ENCODE data around the gene ILDR2. TPM values are rescaled to one million over a fixed set of nuclear protein-coding genes. Genes with fewer than 3 reads are reported as not detected.

Gene ILDR2
- total RNA-seq, 1 donor from 2014 or later = 1.2 TPM

- Mint-ChIP-seq H3K27me3 (ENCODE audit: unreplicated experiment) (peaks cover 1% of the 10 kb centered on the region), H3K27ac (ENCODE audit: unreplicated experiment) (no peak overlapping the region), H3K36me3 (ENCODE audit: low read depth, unreplicated experiment) (no peaks in the 10 kb centered on the region), H3K4me1 (ENCODE audit: unreplicated experiment) (no peaks in the 10 kb centered on the region), H3K9me3 (ENCODE audit: unreplicated experiment) (peaks cover 3% of the 10 kb centered on the region), H3K4me3 (ENCODE audit: unreplicated experiment) (no peak overlapping the region)
- no peak for DNase-seq (ENCODE audit: low spot score)
- no peak for TF ChIP-seq CTCF (IDR thresholded peaks at IDR 0.05; ENCODE audit: unreplicated experiment)
Measured at GRCh38 chr1:166937962-166938361, 37.4 kb downstream of the ILDR2 start.

GRCh38 chr1:166937329-166937728 lies 38.0 kb downstream of the ILDR2 start:
- TF ChIP-seq CTCF (IDR thresholded peaks at IDR 0.05; ENCODE audit: unreplicated experiment) = no peak
- Mint-ChIP-seq H3K27ac (ENCODE audit: unreplicated experiment) (no peak overlapping the region), H3K4me1 (ENCODE audit: unreplicated experiment) (no peaks in the 10 kb centered on the region), H3K9me3 (ENCODE audit: unreplicated experiment) (peaks cover 3% of the 10 kb centered on the region), H3K4me3 (ENCODE audit: unreplicated experiment) (no peak overlapping the region), H3K27me3 (ENCODE audit: unreplicated experiment) (peaks cover 2% of the 10 kb centered on the region), H3K36me3 (ENCODE audit: low read depth, unreplicated experiment) (no peaks in the 10 kb centered on the region)
- DNase-seq (ENCODE audit: low spot score) = no peak

- H3K4me1 Mint-ChIP-seq (ENCODE audit: unreplicated experiment) = no peaks in the 10 kb centered on the region
- no peak for DNase-seq (ENCODE audit: low spot score)
- H3K4me3 Mint-ChIP-seq (ENCODE audit: unreplicated experiment) = no peak overlapping the region
- no peaks in the 10 kb centered on the region for H3K9me3 Mint-ChIP-seq (ENCODE audit: unreplicated experiment)
- peaks cover 6% of the 10 kb centered on the region for H3K27me3 Mint-ChIP-seq (ENCODE audit: unreplicated experiment)
- no peak overlapping the region for H3K27ac Mint-ChIP-seq (ENCODE audit: unreplicated experiment)
- H3K36me3 Mint-ChIP-seq (ENCODE audit: low read depth, unreplicated experiment) = no peaks in the 10 kb centered on the region
- TF ChIP-seq CTCF (IDR thresholded peaks at IDR 0.05; ENCODE audit: unreplicated experiment) = no peak
Measured at GRCh38 chr1:166933633-166934032, 41.7 kb downstream of the ILDR2 start.

GRCh38 chr1:166933140-166933539 lies 42.2 kb downstream of the ILDR2 start:
- H3K4me3 Mint-ChIP-seq (ENCODE audit: unreplicated experiment) = no peak overlapping the region
- no peaks in the 10 kb centered on the region for H3K9me3 Mint-ChIP-seq (ENCODE audit: unreplicated experiment)
- H3K27ac Mint-ChIP-seq (ENCODE audit: unreplicated experiment) = no peak overlapping the region
- H3K36me3 Mint-ChIP-seq (ENCODE audit: low read depth, unreplicated experiment) = no peaks in the 10 kb centered on the region
- DNase-seq (ENCODE audit: low spot score) = no peak
- H3K27me3 Mint-ChIP-seq (ENCODE audit: unreplicated experiment) = peaks cover 6% of the 10 kb centered on the region
- TF ChIP-seq CTCF (IDR thresholded peaks at IDR 0.05; ENCODE audit: unreplicated experiment) = no peak
- no peaks in the 10 kb centered on the region for H3K4me1 Mint-ChIP-seq (ENCODE audit: unreplicated experiment)

GRCh38 chr1:166929911-166930310 lies 45.4 kb downstream of the ILDR2 start:
- H3K27me3 Mint-ChIP-seq (ENCODE audit: unreplicated experiment) = peaks cover 5% of the 10 kb centered on the region
- H3K9me3 Mint-ChIP-seq (ENCODE audit: unreplicated experiment) = no peaks in the 10 kb centered on the region
- no peak overlapping the region for H3K4me3 Mint-ChIP-seq (ENCODE audit: unreplicated experiment)
- H3K36me3 Mint-ChIP-seq (ENCODE audit: low read depth, unreplicated experiment) = no peaks in the 10 kb centered on the region
- H3K4me1 Mint-ChIP-seq (ENCODE audit: unreplicated experiment) = no peaks in the 10 kb centered on the region
- no peak for TF ChIP-seq CTCF (IDR thresholded peaks at IDR 0.05; ENCODE audit: unreplicated experiment)
- no peak for DNase-seq (ENCODE audit: low spot score)
- no peak overlapping the region for H3K27ac Mint-ChIP-seq (ENCODE audit: unreplicated experiment)
